ENCODE data around the gene HPCA.

Gene HPCA

DNA sequence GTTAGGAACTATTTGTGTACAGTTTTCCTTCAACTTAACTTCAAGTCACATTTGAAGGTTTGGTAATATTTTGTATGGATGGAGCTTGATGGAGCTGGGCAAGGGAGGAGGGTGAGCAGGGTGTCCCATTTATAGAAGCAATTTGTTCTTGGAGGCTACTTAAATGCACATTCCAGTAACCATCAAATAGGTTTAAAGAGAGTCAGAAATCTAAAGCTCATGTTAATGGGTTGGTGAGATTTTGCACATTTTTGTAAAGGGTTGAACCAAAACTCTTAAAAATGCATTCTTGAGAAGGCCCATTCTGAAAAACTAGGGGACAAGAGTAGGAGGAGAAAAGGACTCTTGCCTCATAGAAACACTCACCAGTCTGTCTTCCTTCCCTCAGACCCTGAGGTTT, 25.7 kb upstream of the HPCA start:
- TF ChIP-seq, protein P1, sequence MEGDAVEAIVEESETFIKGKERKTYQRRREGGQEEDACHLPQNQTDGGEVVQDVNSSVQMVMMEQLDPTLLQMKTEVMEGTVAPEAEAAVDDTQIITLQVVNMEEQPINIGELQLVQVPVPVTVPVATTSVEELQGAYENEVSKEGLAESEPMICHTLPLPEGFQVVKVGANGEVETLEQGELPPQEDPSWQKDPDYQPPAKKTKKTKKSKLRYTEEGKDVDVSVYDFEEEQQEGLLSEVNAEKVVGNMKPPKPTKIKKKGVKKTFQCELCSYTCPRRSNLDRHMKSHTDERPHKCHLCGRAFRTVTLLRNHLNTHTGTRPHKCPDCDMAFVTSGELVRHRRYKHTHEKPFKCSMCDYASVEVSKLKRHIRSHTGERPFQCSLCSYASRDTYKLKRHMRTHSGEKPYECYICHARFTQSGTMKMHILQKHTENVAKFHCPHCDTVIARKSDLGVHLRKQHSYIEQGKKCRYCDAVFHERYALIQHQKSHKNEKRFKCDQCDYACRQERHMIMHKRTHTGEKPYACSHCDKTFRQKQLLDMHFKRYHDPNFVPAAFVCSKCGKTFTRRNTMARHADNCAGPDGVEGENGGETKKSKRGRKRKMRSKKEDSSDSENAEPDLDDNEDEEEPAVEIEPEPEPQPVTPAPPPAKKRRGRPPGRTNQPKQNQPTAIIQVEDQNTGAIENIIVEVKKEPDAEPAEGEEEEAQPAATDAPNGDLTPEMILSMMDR (IDR thresholded peaks at IDR 0.05; ENCODE audit: low read depth, low read length, missing control alignments) = no peak
- DNase-seq (ENCODE audit: extremely low read depth, low read depth) = no peak
- H3K4me3 ChIP-seq (replicated peaks; ENCODE audit: low read depth, low read length) = no peak overlapping the region

GRCh38 chr1:32861904-32862695, 24.2 kb upstream of the HPCA start:
- H3K4me3 ChIP-seq (replicated peaks; ENCODE audit: low read depth, low read length) = no peak overlapping the region
- TF ChIP-seq, protein P1 (IDR thresholded peaks at IDR 0.05; ENCODE audit: low read depth, low read length, missing control alignments) = no peak
- no peak for DNase-seq (ENCODE audit: extremely low read depth, low read depth)

GRCh38 chr1:32863218-32863880, 22.9 kb upstream of the HPCA start:
- TF ChIP-seq, protein P1 (IDR thresholded peaks at IDR 0.05; ENCODE audit: low read depth, low read length, missing control alignments) = no peak
- no peak overlapping the region for H3K4me3 ChIP-seq (replicated peaks; ENCODE audit: low read depth, low read length)
- DNase-seq (ENCODE audit: extremely low read depth, low read depth) = no peak

GRCh38 chr1:32863881-32864245, 22.4 kb upstream of the HPCA start:
- TF ChIP-seq, protein P1 (IDR thresholded peaks at IDR 0.05; ENCODE audit: low read depth, low read length, missing control alignments) = no peak
- no peak overlapping the region for H3K4me3 ChIP-seq (replicated peaks; ENCODE audit: low read depth, low read length)
- DNase-seq (ENCODE audit: extremely low read depth, low read depth) = no peak

GRCh38 chr1:32864375-32865019, 21.8 kb upstream of the HPCA start:
- no peak for DNase-seq (ENCODE audit: extremely low read depth, low read depth)
- TF ChIP-seq, protein P1 (IDR thresholded peaks at IDR 0.05; ENCODE audit: low read depth, low read length, missing control alignments) = no peak
- H3K4me3 ChIP-seq (replicated peaks; ENCODE audit: low read depth, low read length) = no peak overlapping the region

DNA sequence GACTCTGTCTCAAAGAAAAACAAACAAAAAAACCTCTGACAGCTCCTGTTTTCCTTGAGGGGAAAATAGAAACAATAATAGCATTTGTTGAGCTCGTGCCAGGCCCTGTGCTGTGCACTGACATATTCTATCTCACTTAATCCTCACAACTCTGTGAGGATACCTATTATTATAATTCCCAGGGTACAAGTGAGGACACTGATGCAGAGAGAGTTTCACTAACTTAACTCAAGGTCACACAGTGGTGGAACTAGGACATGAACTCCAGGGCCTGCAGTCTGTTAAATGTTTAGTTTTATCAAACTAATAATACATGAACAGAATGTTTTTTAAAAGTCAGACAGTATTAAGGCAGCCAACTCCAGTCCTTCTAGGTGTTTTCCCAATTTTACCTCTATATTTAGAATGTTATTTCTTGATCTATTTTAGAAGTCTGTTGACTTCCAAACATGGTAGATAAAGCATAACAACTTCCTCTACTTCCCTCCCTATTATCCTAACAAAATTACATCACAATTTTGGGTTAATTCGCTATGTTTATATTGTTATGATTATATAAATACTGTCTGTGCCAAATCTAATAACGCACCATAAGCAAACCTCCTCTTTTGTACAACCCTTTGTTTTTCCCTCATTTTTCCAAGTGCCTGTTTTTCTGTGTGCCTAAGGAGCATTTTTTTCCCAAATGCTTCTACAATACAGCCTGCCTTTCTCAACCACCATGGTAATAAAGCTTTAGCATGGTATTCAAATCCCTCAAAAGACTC, 20.5 kb upstream of the HPCA start:
- H3K4me3 ChIP-seq (replicated peaks; ENCODE audit: low read depth, low read length) = no peak overlapping the region
- TF ChIP-seq, protein P1 (IDR thresholded peaks at IDR 0.05; ENCODE audit: low read depth, low read length, missing control alignments) = no peak
- no peak for DNase-seq (ENCODE audit: extremely low read depth, low read depth)

Measured in HFF-Myc (cell line).